ENCODE results near the gene ABHD12B. TPM values are rescaled to one million over a fixed set of nuclear protein-coding genes. Genes with fewer than 3 reads are reported as not detected.

The ABHD12B gene
- total and polyA plus RNA-seq, 2 of the 13 experiments (the other 11 are each of a cell fraction or from before 2014, with no cell fraction given): not detected

GRCh38 chr14:50892255-50892654 lies 20.4 kb downstream of the ABHD12B start (continued):
- no peak for TF ChIP-seq ZNF432 (CRISPR knock-in tag; IDR thresholded peaks at IDR 0.05; ENCODE audit: borderline replicate concordance)
- TF ChIP-seq ESRRA (CRISPR knock-in tag; IDR thresholded peaks at IDR 0.05; ENCODE audit: low read depth): peak; percentile 89
- no peak for TF ChIP-seq TP53 (CRISPR knock-in tag; conservative IDR thresholded peaks at IDR 0.05)
- peak; percentile 27; the same call in 1 of the 2 replicates for TF ChIP-seq HOXA3 (CRISPR knock-in tag; IDR thresholded peaks at IDR 0.05)
- TF ChIP-seq, protein P1, sequence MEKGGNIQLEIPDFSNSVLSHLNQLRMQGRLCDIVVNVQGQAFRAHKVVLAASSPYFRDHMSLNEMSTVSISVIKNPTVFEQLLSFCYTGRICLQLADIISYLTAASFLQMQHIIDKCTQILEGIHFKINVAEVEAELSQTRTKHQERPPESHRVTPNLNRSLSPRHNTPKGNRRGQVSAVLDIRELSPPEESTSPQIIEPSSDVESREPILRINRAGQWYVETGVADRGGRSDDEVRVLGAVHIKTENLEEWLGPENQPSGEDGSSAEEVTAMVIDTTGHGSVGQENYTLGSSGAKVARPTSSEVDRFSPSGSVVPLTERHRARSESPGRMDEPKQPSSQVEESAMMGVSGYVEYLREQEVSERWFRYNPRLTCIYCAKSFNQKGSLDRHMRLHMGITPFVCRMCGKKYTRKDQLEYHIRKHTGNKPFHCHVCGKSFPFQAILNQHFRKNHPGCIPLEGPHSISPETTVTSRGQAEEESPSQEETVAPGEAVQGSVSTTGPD (CRISPR knock-in tag; IDR thresholded peaks at IDR 0.05): no peak
- no peak for TF ChIP-seq FOXA1 (IDR thresholded peaks at IDR 0.05)
- TF ChIP-seq FOXA1 (CRISPR knock-in tag; IDR thresholded peaks at IDR 0.05): 0 out of 2 replicates have a peak, but pooled peaks have one; percentile 19
- TF ChIP-seq WIZ (CRISPR knock-in tag; IDR thresholded peaks at IDR 0.05): no peak
- TF ChIP-seq ZNF558 (CRISPR knock-in tag; IDR thresholded peaks at IDR 0.05; ENCODE audit: borderline replicate concordance): no peak
- peak; percentile 43; the same call in 1 of the 2 replicates for TF ChIP-seq ZNF878 (CRISPR knock-in tag; IDR thresholded peaks at IDR 0.05)
- TF ChIP-seq, protein P2, sequence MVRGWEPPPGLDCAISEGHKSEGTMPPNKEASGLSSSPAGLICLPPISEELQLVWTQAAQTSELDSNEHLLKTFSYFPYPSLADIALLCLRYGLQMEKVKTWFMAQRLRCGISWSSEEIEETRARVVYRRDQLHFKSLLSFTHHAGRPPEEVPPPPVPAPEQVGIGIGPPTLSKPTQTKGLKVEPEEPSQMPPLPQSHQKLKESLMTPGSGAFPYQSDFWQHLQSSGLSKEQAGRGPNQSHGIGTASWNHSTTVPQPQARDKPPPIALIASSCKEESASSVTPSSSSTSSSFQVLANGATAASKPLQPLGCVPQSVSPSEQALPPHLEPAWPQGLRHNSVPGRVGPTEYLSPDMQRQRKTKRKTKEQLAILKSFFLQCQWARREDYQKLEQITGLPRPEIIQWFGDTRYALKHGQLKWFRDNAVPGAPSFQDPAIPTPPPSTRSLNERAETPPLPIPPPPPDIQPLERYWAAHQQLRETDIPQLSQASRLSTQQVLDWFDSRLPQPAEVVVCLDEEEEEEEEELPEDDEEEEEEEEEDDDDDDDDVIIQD (CRISPR knock-in tag; IDR thresholded peaks at IDR 0.05; ENCODE audit: low read depth): 0 out of 2 replicates have a peak, but pooled peaks have one; percentile 18
- peak; percentile 36; the same call in 1 of the 2 replicates for TF ChIP-seq ERF (CRISPR knock-in tag; IDR thresholded peaks at IDR 0.05)
- peak; percentile 39; the same call in 1 of the 2 replicates for TF ChIP-seq ZFY (CRISPR knock-in tag; IDR thresholded peaks at IDR 0.05)
- no peak for TF ChIP-seq MEIS1 (CRISPR knock-in tag; IDR thresholded peaks at IDR 0.05; ENCODE audit: borderline replicate concordance)
- TF ChIP-seq SP5 (CRISPR knock-in tag; IDR thresholded peaks at IDR 0.05; ENCODE audit: borderline replicate concordance, low read depth): peak; percentile 39; the same call in 1 of the 2 replicates
- TF ChIP-seq RXRB (CRISPR knock-in tag; IDR thresholded peaks at IDR 0.05; ENCODE audit: borderline replicate concordance): peak; percentile 60; the same call in 1 of the 2 replicates
- TF ChIP-seq CEBPG (CRISPR knock-in tag; IDR thresholded peaks at IDR 0.05): peak; percentile 89
- TF ChIP-seq HNRNPLL (IDR thresholded peaks at IDR 0.05; ENCODE audit: low read depth, low read length, poor library complexity, severe bottlenecking): no peak
- TF ChIP-seq KMT2A (CRISPR knock-in tag; IDR thresholded peaks at IDR 0.05): no peak
- peak; percentile 34; the same call in 1 of the 2 replicates for TF ChIP-seq FOXP4 (CRISPR knock-in tag; IDR thresholded peaks at IDR 0.05)
- peak; percentile 46; the same call in 1 of the 2 replicates for TF ChIP-seq HDAC1 (CRISPR knock-in tag; IDR thresholded peaks at IDR 0.05)
- TF ChIP-seq EP300 (IDR thresholded peaks at IDR 0.05; ENCODE audit: low read depth in 2 of 2, low read length in 2 of 2): peak in 1 of 2 experiments; percentile 72; a peak in 1 of 4 replicates
- no peak for TF ChIP-seq EP300 (CRISPR knock-in tag; IDR thresholded peaks at IDR 0.05; ENCODE audit: borderline replicate concordance)
- TF ChIP-seq JUND (CRISPR knock-in tag; IDR thresholded peaks at IDR 0.05): 0 out of 2 replicates have a peak, but pooled peaks have one; percentile 27
- TF ChIP-seq KLF9 (CRISPR knock-in tag; IDR thresholded peaks at IDR 0.05; ENCODE audit: low read depth): 0 out of 2 replicates have a peak, but pooled peaks have one; percentile 21
- 0 out of 2 replicates have a peak, but pooled peaks have one; percentile 58 for TF ChIP-seq ZNF710 (CRISPR knock-in tag; IDR thresholded peaks at IDR 0.05; ENCODE audit: borderline replicate concordance)
